Astrocyte of the spinal cord (primary cell): ENCODE measurements around the gene PRKCA.

ENCODE experiments used
- DNase-seq: peaks from one replicate; pipeline ENCODE4 v3.0.0; 2011; ENCODE audit warnings: low read depth, low spot score
- H3K4me3 ChIP-seq: 2 replicates; pipeline ENCODE4 v1.5.1; 2011; ENCODE audit warnings: low read depth, mild to moderate bottlenecking, low read length, moderate library complexity
- CTCF ChIP-seq: IDR thresholded peaks from 2 replicates; pipeline ENCODE4 v1.5.1; 2012; ENCODE audit warnings: low read depth, mild to moderate bottlenecking, low read length, inconsistent platforms
- in situ Hi-C: cut with HindIII; loops from 2 replicates; pipeline ENCODE4 v1.10.0; 2017; ENCODE audit warnings: low sequenced_read_pairs

The PRKCA gene

GRCh38 chr17:66533572-66533971, 231.2 kb downstream of the PRKCA start:
- H3K4me3 ChIP-seq, result no peak overlapping the region
- TF ChIP-seq CTCF, result peak; percentile 41
- peak; percentile 81 for DNase-seq
- in situ Hi-C loops, result no loop called here

GRCh38 chr17:66533986-66534385, 231.6 kb downstream of the PRKCA start:
- no peak for TF ChIP-seq CTCF
- in situ Hi-C loops, result no loop called here
- H3K4me3 ChIP-seq, result no peak overlapping the region
- no peak for DNase-seq

DNA sequence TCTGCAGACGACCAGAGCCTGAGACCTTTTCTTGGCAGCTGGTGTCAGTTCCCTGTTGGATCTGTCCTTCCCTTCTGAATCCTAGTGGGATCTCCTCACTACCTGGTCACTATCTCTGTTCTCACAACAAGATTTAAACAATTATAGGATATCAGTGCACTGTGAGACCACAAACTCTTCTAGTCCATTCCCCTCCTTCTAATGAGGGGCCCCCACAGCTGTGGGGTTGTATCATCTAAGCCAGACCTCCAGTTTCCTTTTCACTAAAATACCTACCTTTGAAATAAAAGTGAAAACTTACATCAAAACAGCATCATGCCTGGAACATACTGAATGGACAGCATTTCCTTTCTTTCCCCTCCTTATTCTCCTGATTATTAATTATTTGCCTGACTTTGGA, 233.2 kb downstream of the PRKCA start:
- no peak for TF ChIP-seq CTCF
- in situ Hi-C loops, result no loop called here
- no peak for DNase-seq
- no peak overlapping the region for H3K4me3 ChIP-seq

DNA sequence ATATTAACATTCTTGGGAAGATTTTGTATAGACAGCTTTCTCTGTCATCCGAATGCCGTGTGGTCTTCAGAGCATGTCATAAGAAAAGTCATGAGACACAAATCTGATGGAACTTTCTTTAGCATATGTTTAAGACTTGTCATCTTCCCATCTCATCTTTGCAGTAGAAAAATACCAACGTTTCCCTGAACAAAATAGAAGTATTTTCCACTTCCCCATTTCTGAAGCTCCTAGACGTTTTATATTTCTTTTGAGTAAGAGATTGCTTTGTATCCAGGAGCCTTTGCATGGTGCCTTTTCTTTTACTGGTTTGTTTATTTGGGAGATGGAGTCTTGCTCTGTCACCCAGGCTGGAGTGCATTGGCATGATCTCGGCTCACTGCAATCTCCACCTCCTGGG, 235.1 kb downstream of the PRKCA start:
- DNase-seq, result no peak
- TF ChIP-seq CTCF, result no peak
- in situ Hi-C loops, result no loop called here
- H3K4me3 ChIP-seq, result no peak overlapping the region

DNA sequence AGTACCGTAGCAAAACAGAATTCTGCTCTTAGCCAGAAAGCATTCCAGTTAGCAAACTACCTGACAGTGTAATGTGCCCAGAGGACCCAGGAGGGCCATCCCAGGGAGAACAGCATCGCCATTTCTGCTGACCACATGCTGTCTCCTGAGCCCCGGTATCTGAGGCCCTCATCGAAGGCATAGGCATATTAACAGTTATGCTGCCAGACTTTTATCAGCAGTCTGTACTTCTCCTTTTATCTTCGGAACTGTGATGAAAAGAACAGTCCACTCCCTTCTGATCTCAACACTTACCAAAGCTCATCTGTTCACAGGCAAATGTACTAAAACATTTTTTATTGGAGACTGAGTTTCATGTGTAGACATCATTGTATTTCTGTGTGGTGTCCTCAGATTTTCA, 236.4 kb downstream of the PRKCA start:
- no peak for DNase-seq
- TF ChIP-seq CTCF, result no peak
- H3K4me3 ChIP-seq, result no peak overlapping the region
- in situ Hi-C loops, result no loop called here

- TF ChIP-seq CTCF, result peak; percentile 3
- H3K4me3 ChIP-seq, result no peak overlapping the region
- in situ Hi-C loops, result no loop called here
- peak; percentile 95 for DNase-seq
Observed at GRCh38 chr17:66540131-66540781, 237.8 kb downstream of the PRKCA start.
